HCT116 (cell line): Measurements from ENCODE around the gene RSPH6A.

Experiments used
- ELF1 ChIP-seq: IDR thresholded peaks from 2 replicates; pipeline ENCODE4 v1.6.1; 2012; ENCODE audit warnings: low read depth, borderline replicate concordance
- EZH2 ChIP-seq: fragments of 200-600 bp; sonication (generic); IDR thresholded peaks from 2 replicates; pipeline ENCODE4 v1.6.1; 2017; ENCODE audit warnings: antibody characterized with exemption, mixed run types
- POLR2AphosphoS5 ChIP-seq: IDR thresholded peaks from 2 replicates; pipeline ENCODE4 v1.6.1; 2011; ENCODE audit warnings: mild to moderate bottlenecking, low read depth, low read length, moderate library complexity
- RAD21 ChIP-seq: IDR thresholded peaks from 2 replicates; pipeline ENCODE4 v1.6.1; 2012; ENCODE audit warnings: low read depth, mild to moderate bottlenecking
- SP1 ChIP-seq: IDR thresholded peaks from 2 replicates; pipeline ENCODE4 v1.6.1; 2012; ENCODE audit warnings: low read depth
- SRF ChIP-seq: IDR thresholded peaks from 2 replicates; pipeline ENCODE4 v1.6.1; 2012; ENCODE audit warnings: low read depth
- TF ChIP-seq, protein P1 (sequence below), 3 experiments: fragments of 200-600 bp in 1 of 3; sonication (generic) in 1 of 3; IDR thresholded peaks in 2 of 3; conservative IDR thresholded peaks in 1 of 3; 2 replicates each; pipeline ENCODE4 v1.5.1; 2012 to 2017; ENCODE audit warnings: low read depth in 2 of 3, low read length in 2 of 3, antibody characterized with exemption in 1 of 3, borderline replicate concordance in 1 of 3, control low read depth in 1 of 3, mild to moderate bottlenecking in 1 of 3, mixed read lengths in 1 of 3, mixed run types in 1 of 3, moderate library complexity in 1 of 3; ENCODE audit not compliant: insufficient read depth in 1 of 3

DNA sequence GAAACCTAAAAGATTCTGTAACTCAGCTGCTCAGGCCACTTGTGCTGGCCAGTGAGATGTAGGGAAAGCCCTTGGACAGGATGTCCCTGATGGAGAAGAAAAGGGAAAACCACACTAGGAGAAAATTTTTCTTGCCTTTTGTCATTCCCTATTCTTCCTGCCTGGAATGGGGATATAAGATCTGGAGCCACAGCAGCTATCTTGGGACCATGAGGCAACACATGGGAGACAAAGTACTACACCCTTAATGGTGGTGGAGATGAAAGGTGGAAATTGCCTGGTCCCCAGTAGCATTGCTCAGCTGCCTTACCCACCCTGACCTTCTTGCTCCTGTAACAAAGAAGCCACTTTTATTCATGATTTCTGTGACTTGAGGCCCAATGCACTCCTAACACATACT, 9.4 kb downstream of the RSPH6A start:
- TF ChIP-seq EZH2 (no peak), POLR2AphosphoS5 (no peak), ELF1 (no peak), SP1 (no peak), RAD21 (no peak), SRF (no peak)
- TF ChIP-seq, protein P1, sequence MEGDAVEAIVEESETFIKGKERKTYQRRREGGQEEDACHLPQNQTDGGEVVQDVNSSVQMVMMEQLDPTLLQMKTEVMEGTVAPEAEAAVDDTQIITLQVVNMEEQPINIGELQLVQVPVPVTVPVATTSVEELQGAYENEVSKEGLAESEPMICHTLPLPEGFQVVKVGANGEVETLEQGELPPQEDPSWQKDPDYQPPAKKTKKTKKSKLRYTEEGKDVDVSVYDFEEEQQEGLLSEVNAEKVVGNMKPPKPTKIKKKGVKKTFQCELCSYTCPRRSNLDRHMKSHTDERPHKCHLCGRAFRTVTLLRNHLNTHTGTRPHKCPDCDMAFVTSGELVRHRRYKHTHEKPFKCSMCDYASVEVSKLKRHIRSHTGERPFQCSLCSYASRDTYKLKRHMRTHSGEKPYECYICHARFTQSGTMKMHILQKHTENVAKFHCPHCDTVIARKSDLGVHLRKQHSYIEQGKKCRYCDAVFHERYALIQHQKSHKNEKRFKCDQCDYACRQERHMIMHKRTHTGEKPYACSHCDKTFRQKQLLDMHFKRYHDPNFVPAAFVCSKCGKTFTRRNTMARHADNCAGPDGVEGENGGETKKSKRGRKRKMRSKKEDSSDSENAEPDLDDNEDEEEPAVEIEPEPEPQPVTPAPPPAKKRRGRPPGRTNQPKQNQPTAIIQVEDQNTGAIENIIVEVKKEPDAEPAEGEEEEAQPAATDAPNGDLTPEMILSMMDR (IDR thresholded peaks at IDR 0.05 in 2 of 3, conservative IDR thresholded peaks at IDR 0.05 in 1 of 3; ENCODE audit: borderline replicate concordance in 1 of 3, insufficient read depth in 1 of 3, low read depth in 2 of 3, low read length in 2 of 3), result no peak
